ENCODE data around the gene SUPT5H.
"Not testable (repeated sequence)": the region's sequence is repeated elsewhere in the genome, so short reads cannot be mapped to it uniquely, and the experiment has no call there.

Gene SUPT5H

DNA sequence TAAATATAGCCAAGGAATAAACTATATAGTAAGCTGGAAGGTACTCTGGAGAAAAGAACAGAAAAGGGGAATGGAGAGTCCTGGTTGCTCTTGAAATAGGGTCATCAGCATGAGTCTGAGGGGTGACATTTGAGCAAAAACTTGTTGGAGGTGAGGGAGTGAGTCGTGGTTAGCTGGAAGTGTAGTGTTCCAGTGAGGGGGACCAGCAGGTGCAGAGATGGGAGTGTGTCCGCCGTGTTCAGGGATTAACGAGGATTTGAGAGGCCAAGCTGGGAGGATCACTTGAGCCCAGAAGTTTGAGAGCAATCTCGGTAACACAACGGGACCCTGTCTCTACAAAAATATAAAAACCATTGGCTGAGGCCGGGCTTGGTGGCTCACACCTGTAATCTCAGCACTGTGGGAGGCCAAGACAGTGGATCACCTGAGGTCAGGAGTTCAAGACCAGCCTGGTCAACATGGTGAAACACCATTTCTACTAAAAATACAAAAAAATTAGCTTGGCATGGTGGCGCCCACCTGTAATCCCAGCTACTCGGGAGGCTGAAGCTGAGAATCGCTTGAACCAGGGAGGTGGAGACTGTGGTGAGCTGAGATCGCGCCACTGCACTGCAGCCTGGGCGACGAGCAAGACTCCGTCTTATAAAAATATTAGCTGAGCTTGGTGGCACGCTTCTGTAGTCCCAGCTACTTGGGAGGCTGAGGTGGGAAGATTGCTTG is 1.1 kb downstream of the SUPT5H start:
- Histone ChIP-seq H3K27ac (ENCODE audit: low read depth, low read length, severe bottlenecking) (no peak overlapping the region), H3K4me3 (ENCODE audit: extremely low read depth, insufficient read depth, low read length, poor library complexity, severe bottlenecking) (peak overlapping the region; percentile 78), H3K4me1 (ENCODE audit: control insufficient read depth, insufficient read depth, low read length, poor library complexity, severe bottlenecking) (peaks cover 16% of the 10 kb centered on the region), H3K9me3 (ENCODE audit: control insufficient read depth, low read length) (no peaks in the 10 kb centered on the region), H3K36me3 (ENCODE audit: control insufficient read depth, insufficient read depth, low read length) (peaks cover 41% of the 10 kb centered on the region)
- 92 to 93% methylated on average over 16 of the region's 16 CpGs for WGBS, 2 experiments (ENCODE audit: insufficient coverage in 2 of 2)

DNA sequence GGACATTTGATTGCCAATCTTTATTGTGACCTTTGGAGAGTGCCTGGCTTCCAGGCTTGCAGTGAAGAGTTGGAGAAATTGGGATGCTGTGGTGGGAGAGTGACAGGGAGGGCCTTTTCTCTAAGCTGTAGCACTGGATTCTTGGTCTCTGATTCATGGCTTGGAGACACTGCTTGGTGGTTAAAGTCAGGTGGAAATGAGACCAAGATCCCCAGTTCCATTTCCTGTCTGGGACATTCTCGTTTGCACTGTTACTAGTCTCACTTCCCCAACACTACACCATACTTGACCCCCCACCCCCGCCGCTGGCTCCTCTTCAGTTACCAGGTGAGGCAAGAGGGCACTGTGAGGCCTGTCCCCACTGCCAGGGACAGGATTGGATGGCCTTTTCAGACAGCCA is 2.9 kb downstream of the SUPT5H start:
- no peak overlapping the region for H3K4me3 ChIP-seq (ENCODE audit: extremely low read depth, insufficient read depth, low read length, poor library complexity, severe bottlenecking)
- H3K36me3 ChIP-seq (ENCODE audit: control insufficient read depth, insufficient read depth, low read length), result peaks cover 55% of the 10 kb centered on the region
- 92 to 100% methylated on average over 3 of the region's 3 CpGs for WGBS, 2 experiments (ENCODE audit: insufficient coverage in 2 of 2)
- H3K27ac ChIP-seq (ENCODE audit: low read depth, low read length, severe bottlenecking), result no peak overlapping the region
- no peaks in the 10 kb centered on the region for H3K9me3 ChIP-seq (ENCODE audit: control insufficient read depth, low read length)
- peaks cover 16% of the 10 kb centered on the region for H3K4me1 ChIP-seq (ENCODE audit: control insufficient read depth, insufficient read depth, low read length, poor library complexity, severe bottlenecking)

DNA sequence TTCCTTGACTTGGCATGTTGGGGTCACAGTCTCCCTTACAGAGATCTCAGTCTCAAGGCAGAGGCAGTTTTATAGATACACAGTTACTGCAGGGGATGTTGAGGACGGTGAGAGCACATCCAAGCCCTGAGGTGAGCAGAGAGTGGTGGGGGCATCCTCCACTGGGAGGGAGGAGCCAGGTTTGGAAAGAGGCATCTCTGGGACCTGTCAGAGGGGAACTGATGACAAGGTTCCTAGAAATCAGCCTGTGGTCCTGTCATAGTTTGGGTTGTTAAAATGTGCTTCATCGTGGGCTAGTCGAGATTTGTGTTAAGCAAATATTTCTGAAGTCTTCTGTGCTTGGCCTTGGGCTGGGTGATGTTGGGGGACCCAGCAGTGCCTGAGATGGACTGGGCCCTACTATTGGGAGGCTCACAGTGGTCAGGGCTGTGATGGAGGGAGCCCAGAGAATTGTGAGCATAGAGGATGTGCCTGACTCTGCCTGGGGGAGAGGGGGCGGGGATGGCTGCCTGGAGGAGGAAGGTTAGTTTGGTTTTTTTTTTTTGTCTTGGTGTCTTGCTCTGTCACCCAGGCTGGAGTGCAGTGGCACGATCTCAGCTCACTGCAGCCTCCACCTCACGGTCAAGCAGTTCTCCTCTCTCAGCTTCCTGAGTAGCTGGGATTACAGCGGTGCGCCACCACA is 3.9 kb downstream of the SUPT5H start:
- Histone ChIP-seq H3K27ac (ENCODE audit: low read depth, low read length, severe bottlenecking) (no peak overlapping the region), H3K4me3 (ENCODE audit: extremely low read depth, insufficient read depth, low read length, poor library complexity, severe bottlenecking) (no peak overlapping the region), H3K36me3 (ENCODE audit: control insufficient read depth, insufficient read depth, low read length) (peaks cover 63% of the 10 kb centered on the region), H3K9me3 (ENCODE audit: control insufficient read depth, low read length) (no peaks in the 10 kb centered on the region), H3K4me1 (ENCODE audit: control insufficient read depth, insufficient read depth, low read length, poor library complexity, severe bottlenecking) (peaks cover 16% of the 10 kb centered on the region)
- WGBS, 2 experiments (ENCODE audit: insufficient coverage in 2 of 2), result 90 to 92% methylated on average over 3 to 8 of the region's 8 CpGs

DNA sequence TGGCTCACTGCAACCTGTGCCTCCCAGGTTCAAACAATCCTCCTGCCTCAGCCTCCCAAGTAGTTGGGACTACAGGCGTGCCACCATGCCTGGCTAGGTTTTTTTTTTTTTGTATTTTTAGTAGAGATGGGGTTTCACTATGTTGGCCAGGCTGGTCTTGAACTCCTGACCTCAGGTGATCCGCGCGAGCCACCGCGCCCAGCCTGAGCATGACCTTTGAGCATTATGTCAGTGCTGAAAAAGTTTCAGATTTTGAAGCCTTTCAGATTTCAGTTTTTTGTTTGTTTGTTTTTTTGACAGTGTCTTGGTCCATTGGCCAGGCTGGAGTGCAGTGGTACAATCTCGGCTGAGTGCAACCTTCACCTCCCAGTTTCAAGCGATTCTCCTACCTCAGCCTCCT is 5.9 kb downstream of the SUPT5H start:
- peaks cover 80% of the 10 kb centered on the region for H3K36me3 ChIP-seq (ENCODE audit: control insufficient read depth, insufficient read depth, low read length)
- not testable (repeated sequence) for H3K9me3 ChIP-seq (ENCODE audit: control insufficient read depth, low read length); H3K4me3 ChIP-seq (ENCODE audit: extremely low read depth, insufficient read depth, low read length, poor library complexity, severe bottlenecking); H3K27ac ChIP-seq (ENCODE audit: low read depth, low read length, severe bottlenecking)
- H3K4me1 ChIP-seq (ENCODE audit: control insufficient read depth, insufficient read depth, low read length, poor library complexity, severe bottlenecking), result peaks cover 16% of the 10 kb centered on the region
- 97 to 100% methylated on average over 5 to 7 of the region's 8 CpGs for WGBS, 2 experiments (ENCODE audit: insufficient coverage in 2 of 2)

DNA sequence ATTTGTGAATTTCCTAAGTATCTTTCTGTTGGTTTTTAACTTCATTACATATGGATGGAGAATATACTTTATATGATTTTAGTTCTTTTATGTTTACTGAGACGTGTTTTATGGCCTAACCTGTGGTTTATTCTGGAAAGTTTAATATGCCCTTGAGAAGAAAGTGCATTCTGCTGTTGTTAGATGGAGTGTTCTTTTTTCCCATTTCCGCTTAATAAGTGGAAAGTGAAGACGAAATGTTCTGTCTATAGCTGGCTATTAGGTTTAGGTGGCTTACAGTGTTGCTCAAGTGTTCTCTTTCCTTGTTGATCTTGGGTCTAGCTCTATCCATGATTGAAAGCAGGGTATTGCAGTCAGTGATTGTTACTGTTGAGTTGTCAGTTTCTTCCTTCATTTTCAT is 18.0 kb downstream of the SUPT5H start:
- Histone ChIP-seq H3K9me3 (ENCODE audit: control insufficient read depth, low read length) (no peaks in the 10 kb centered on the region), H3K36me3 (ENCODE audit: control insufficient read depth, insufficient read depth, low read length) (peaks cover 89% of the 10 kb centered on the region), H3K27ac (ENCODE audit: low read depth, low read length, severe bottlenecking) (no peak overlapping the region), H3K4me3 (ENCODE audit: extremely low read depth, insufficient read depth, low read length, poor library complexity, severe bottlenecking) (no peak overlapping the region), H3K4me1 (ENCODE audit: control insufficient read depth, insufficient read depth, low read length, poor library complexity, severe bottlenecking) (no peaks in the 10 kb centered on the region)
- WGBS, 2 experiments (ENCODE audit: insufficient coverage in 2 of 2), result 94 to 97% methylated on average over 2 to 3 of the region's 3 CpGs

DNA sequence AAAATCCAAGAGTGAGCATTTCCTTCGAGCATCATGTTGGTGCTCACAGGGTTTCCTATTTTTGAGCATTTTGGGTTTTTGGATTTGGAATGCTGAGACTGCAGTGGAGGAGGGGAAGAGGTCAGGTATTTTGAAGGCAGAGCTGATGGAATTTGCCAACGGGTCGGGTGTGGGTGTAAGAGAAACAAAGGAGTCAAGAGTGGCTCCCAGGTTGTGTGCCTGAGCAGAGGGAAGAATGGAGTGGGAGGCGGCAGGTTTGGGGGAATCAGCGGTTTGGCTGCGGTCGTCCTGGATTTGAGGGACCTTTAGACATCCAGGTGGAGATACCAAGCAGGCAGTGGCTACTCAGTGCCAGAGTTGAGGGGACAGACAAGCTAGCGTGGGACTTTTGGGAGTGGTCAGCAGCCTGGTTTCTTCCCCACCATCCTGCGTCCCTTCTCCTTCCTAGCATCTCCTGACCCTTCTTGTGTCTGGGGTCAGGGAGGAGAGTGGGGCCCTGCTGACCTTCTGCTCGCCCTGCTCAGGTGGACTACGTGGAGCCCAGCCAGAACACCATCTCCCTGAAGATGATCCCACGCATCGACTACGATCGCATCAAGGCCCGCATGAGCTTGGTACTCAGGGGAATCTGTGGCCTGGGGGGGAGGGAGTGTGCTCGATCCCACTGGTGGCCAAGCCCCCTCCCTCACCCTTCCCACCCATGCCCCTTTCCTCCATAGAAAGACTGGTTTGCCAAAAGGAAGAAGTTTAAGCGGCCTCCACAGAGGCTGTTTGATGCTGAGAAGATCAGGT is 20.8 kb downstream of the SUPT5H start:
- Histone ChIP-seq H3K9me3 (ENCODE audit: control insufficient read depth, low read length) (no peaks in the 10 kb centered on the region), H3K27ac (ENCODE audit: low read depth, low read length, severe bottlenecking) (no peak overlapping the region), H3K36me3 (ENCODE audit: control insufficient read depth, insufficient read depth, low read length) (peaks cover 91% of the 10 kb centered on the region), H3K4me3 (ENCODE audit: extremely low read depth, insufficient read depth, low read length, poor library complexity, severe bottlenecking) (no peak overlapping the region), H3K4me1 (ENCODE audit: control insufficient read depth, insufficient read depth, low read length, poor library complexity, severe bottlenecking) (no peaks in the 10 kb centered on the region)
- 92 to 97% methylated on average over 10 of the region's 18 CpGs for WGBS, 2 experiments (ENCODE audit: insufficient coverage in 2 of 2)

DNA sequence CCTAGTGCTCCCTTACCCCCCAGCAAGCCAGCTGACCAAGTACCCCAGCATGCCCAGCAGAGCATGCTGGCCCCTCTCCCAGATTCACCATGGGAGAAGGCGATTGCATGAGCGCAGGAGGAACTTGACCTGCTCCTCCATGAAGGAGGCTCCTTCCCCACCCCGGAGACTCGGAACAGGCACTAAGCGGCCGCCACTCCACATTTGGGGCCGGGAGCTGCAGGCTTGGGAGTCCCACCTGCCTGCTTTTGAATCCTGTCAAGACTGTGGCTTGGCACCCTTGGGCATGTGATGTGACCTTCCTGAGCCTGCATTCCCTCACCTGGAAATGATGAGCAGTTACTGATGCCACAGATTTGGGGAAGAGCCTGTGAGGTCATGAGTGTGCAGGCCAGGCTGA is 22.6 kb downstream of the SUPT5H start:
- H3K36me3 ChIP-seq (ENCODE audit: control insufficient read depth, insufficient read depth, low read length), result peaks cover 93% of the 10 kb centered on the region
- no peak overlapping the region for H3K27ac ChIP-seq (ENCODE audit: low read depth, low read length, severe bottlenecking)
- H3K4me1 ChIP-seq (ENCODE audit: control insufficient read depth, insufficient read depth, low read length, poor library complexity, severe bottlenecking), result no peaks in the 10 kb centered on the region
- no peak overlapping the region for H3K4me3 ChIP-seq (ENCODE audit: extremely low read depth, insufficient read depth, low read length, poor library complexity, severe bottlenecking)
- 91 to 92% methylated on average over 6 to 7 of the region's 7 CpGs for WGBS, 2 experiments (ENCODE audit: insufficient coverage in 2 of 2)
- no peaks in the 10 kb centered on the region for H3K9me3 ChIP-seq (ENCODE audit: control insufficient read depth, low read length)

DNA sequence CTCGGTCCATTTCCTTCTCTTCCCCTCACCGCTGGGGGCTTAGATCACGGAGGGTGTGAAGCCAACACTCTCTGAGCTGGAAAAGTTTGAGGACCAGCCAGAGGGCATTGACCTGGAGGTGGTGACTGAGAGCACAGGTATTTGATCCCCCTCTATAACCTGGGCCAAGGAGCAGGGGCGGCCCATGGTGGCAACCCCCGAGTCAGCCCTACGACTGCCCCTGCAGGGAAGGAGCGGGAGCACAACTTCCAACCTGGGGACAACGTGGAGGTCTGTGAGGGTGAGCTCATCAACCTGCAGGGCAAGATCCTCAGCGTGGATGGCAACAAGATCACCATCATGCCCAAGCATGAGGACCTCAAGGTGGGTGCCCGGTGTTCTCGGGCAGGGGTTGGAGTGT is 23.7 kb downstream of the SUPT5H start:
- no peak overlapping the region for H3K27ac ChIP-seq (ENCODE audit: low read depth, low read length, severe bottlenecking)
- 91 to 98% methylated on average over 8 to 10 of the region's 11 CpGs for WGBS, 2 experiments (ENCODE audit: insufficient coverage in 2 of 2)
- H3K4me1 ChIP-seq (ENCODE audit: control insufficient read depth, insufficient read depth, low read length, poor library complexity, severe bottlenecking), result no peaks in the 10 kb centered on the region
- H3K4me3 ChIP-seq (ENCODE audit: extremely low read depth, insufficient read depth, low read length, poor library complexity, severe bottlenecking), result no peak overlapping the region
- peaks cover 95% of the 10 kb centered on the region for H3K36me3 ChIP-seq (ENCODE audit: control insufficient read depth, insufficient read depth, low read length)
- H3K9me3 ChIP-seq (ENCODE audit: control insufficient read depth, low read length), result no peaks in the 10 kb centered on the region

DNA sequence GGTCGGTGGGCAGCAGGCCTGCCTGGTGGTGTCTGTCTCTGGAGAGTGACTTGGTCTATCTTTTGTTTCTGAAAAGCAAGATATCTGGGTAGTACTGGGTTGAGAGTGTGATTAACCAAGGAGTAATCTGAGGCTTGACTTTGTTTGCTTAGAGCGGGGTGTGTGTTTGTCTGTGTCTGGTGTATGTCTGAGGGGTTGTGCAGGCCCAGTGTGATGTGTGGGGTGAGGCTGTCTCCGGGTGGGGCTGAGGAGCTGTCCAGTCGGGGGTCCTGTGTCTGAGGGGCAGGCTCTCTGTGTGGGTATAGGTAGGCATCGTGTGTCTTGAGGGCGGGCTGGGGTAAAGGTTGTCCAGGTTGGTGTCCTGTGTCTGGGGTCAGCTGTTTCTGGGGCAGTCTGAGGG is 24.2 kb downstream of the SUPT5H start:
- Histone ChIP-seq H3K27ac (ENCODE audit: low read depth, low read length, severe bottlenecking) (no peak overlapping the region), H3K4me1 (ENCODE audit: control insufficient read depth, insufficient read depth, low read length, poor library complexity, severe bottlenecking) (no peaks in the 10 kb centered on the region), H3K9me3 (ENCODE audit: control insufficient read depth, low read length) (no peaks in the 10 kb centered on the region), H3K4me3 (ENCODE audit: extremely low read depth, insufficient read depth, low read length, poor library complexity, severe bottlenecking) (no peak overlapping the region), H3K36me3 (ENCODE audit: control insufficient read depth, insufficient read depth, low read length) (peaks cover 93% of the 10 kb centered on the region)
- 81 to 85% methylated on average over 4 to 5 of the region's 6 CpGs for WGBS, 2 experiments (ENCODE audit: insufficient coverage in 2 of 2)

DNA sequence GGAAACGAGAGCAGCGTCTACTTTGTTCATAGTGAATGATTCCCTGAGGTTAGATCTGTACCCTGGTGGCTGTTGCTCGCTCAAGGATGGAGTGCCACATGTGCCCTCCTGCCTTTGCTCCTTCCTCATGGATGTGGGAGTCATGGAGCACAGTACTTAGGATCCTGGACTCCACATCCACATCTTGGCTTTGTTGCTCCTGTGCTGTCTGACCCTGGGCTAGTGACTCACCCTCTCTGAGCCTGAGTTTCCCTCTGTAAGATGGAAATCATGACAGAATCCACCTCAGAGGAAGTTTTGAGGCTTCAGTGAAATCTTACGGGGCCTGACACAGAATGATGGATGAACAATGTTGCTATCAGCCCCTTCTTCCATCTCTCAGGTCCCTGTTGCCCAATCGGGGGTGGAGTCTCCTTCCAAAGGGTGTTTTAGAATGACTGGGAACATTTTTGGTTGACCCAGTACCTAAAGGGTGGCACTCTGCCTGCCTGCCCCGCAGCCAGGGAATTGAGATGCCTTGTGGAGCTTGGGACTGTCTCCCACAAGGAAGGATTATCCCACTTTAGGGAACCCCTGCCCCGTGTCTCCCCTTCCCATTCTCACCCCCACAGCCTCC is 25.4 kb downstream of the SUPT5H start:
- H3K9me3 ChIP-seq (ENCODE audit: control insufficient read depth, low read length), result no peaks in the 10 kb centered on the region
- 92 to 100% methylated on average over 2 to 6 of the region's 7 CpGs for WGBS, 2 experiments (ENCODE audit: insufficient coverage in 2 of 2)
- no peaks in the 10 kb centered on the region for H3K4me1 ChIP-seq (ENCODE audit: control insufficient read depth, insufficient read depth, low read length, poor library complexity, severe bottlenecking)
- no peak overlapping the region for H3K4me3 ChIP-seq (ENCODE audit: extremely low read depth, insufficient read depth, low read length, poor library complexity, severe bottlenecking)
- H3K36me3 ChIP-seq (ENCODE audit: control insufficient read depth, insufficient read depth, low read length), result peaks cover 93% of the 10 kb centered on the region
- H3K27ac ChIP-seq (ENCODE audit: low read depth, low read length, severe bottlenecking), result no peak overlapping the region
